H1 (cell line): ENCODE results near the gene JTB. TPM values are rescaled to one million over a fixed set of nuclear protein-coding genes. Genes with fewer than 3 reads are reported as not detected.
A peak's percentile ranks its signal among the peaks of the same experiment; 100 is the strongest.

Experiments used
- CTCF ChIA-PET: fragments of 300-600 bp; sonication (Branson Sonifier 250); formaldehyde crosslinking; loops from one replicate; lab custom pipeline; 2021; ENCODE audit not compliant: partially characterized antibody; lab: Charles Lee
- POLR2A ChIA-PET: fragments of 300-600 bp; sonication (Branson Sonifier 250); formaldehyde crosslinking; loops from one replicate; lab custom pipeline; 2021; ENCODE audit warnings: inconsistent platforms; ENCODE audit not compliant: partially characterized antibody; lab: Charles Lee
- DNase-seq, 2 experiments: peaks; one replicate each; pipeline versions ENCODE4 v3.0.0 to v3.0.0-alpha.2; 2010 to 2022; ENCODE audit warnings: low spot score in 2 of 2, low read depth in 1 of 2, mixed read lengths in 1 of 2
- FAIRE-seq: peaks from 2 replicates; lab custom pipeline; 2011; peaks lifted over from hg19 to GRCh38; lab: Jason Lieb, UNC
- H2AFZ ChIP-seq: 2 replicates; pipeline ENCODE4 v1.8.1; 2012; ENCODE audit warnings: low read length, inconsistent platforms
- H2AK5ac ChIP-seq: 2 replicates; pipeline ENCODE4 v1.6.1; 2013; ENCODE audit warnings: low read depth, low read length
- H2BK120ac ChIP-seq: replicated peaks from 2 replicates; pipeline ENCODE3; 2013; ENCODE audit warnings: low read depth, low read length, inconsistent platforms
- H2BK12ac ChIP-seq: 2 replicates; pipeline ENCODE4 v1.6.1; 2013; ENCODE audit warnings: low read depth, low read length
- H2BK15ac ChIP-seq: 2 replicates; pipeline ENCODE4 v1.6.1; 2013; ENCODE audit warnings: low read length
- H2BK20ac ChIP-seq: 2 replicates; pipeline ENCODE4 v1.6.1; 2013; ENCODE audit warnings: low read length
- H2BK5ac ChIP-seq: 2 replicates; pipeline ENCODE4 v1.6.1; 2013; ENCODE audit warnings: low read depth, low read length
- H3K14ac ChIP-seq: 2 replicates; pipeline ENCODE4 v1.6.1; 2013; ENCODE audit warnings: inconsistent platforms; ENCODE audit not compliant: insufficient read length
- H3K18ac ChIP-seq: 2 replicates; pipeline ENCODE4 v1.6.1; 2013; ENCODE audit warnings: low read length; ENCODE audit errors: extremely low read depth
- H3K23ac ChIP-seq: 2 replicates; pipeline ENCODE4 v1.6.1; 2013; ENCODE audit warnings: inconsistent platforms; ENCODE audit not compliant: insufficient read length
- H3K23me2 ChIP-seq: 2 replicates; pipeline ENCODE4 v1.6.1; 2013; ENCODE audit warnings: low read depth, low read length
- H3K27ac ChIP-seq: 2 replicates; pipeline ENCODE4 v1.6.1; 2011; ENCODE audit warnings: low read depth, low read length, inconsistent platforms
- H3K27me3 ChIP-seq, 4 experiments: replicated peaks in 1 of 4; 1 replicate in 1 of 4; 2 replicates in 3 of 4; pipeline versions ENCODE4 v1.6.1 to v1.8.1; 2011 to 2013; ENCODE audit warnings: low read length in 3 of 4, mild to moderate bottlenecking in 3 of 4, inconsistent platforms in 2 of 4, mixed read lengths in 2 of 4, moderate library complexity in 1 of 4; ENCODE audit not compliant: control insufficient read depth in 3 of 4, insufficient read depth in 3 of 4; ENCODE audit errors: extremely low read depth in 1 of 4
- H3K36me3 ChIP-seq, 4 experiments: 2 replicates each; pipeline versions ENCODE4 v1.6.1 to v1.8.1; 2011 to 2013; ENCODE audit warnings: mild to moderate bottlenecking in 4 of 4, low read length in 3 of 4, moderate library complexity in 2 of 4, control low read depth in 1 of 4, inconsistent platforms in 1 of 4; ENCODE audit not compliant: insufficient read depth in 4 of 4, control insufficient read depth in 2 of 4
- H3K4ac ChIP-seq: replicated peaks from 2 replicates; pipeline ENCODE3; 2013; ENCODE audit warnings: low read length, low read depth, mixed read lengths, inconsistent platforms; ENCODE audit not compliant: insufficient read length
- H3K4me1 ChIP-seq, 4 experiments: replicated peaks in 1 of 4; 1 replicate in 1 of 4; 2 replicates in 3 of 4; pipeline versions ENCODE4 v1.6.1 to v1.8.1; 2011 to 2013; ENCODE audit warnings: low read length in 3 of 4, inconsistent platforms in 2 of 4, mixed read lengths in 1 of 4; ENCODE audit not compliant: insufficient read depth in 4 of 4, control insufficient read depth in 3 of 4
- H3K4me2 ChIP-seq, 2 experiments: 2 replicates each; pipeline versions ENCODE4 v1.6.1 to v1.8.1; 2011 to 2013; ENCODE audit warnings: low read depth in 2 of 2, low read length in 2 of 2, control low read depth in 1 of 2, inconsistent platforms in 1 of 2, mild to moderate bottlenecking in 1 of 2; ENCODE audit not compliant: insufficient read depth in 1 of 2
- H3K4me3 ChIP-seq, 4 experiments: fragments of 200-600, 300-600 bp in 1 of 4; sonication (generic), shearing (Covaris generic), sonication (Bioruptor Twin) in 1 of 4; 2 replicates each; pipeline versions ENCODE4 v1.5.1 to v1.8.1; 2011 to 2016; ENCODE audit warnings: low read length in 4 of 4, low read depth in 3 of 4, control low read depth in 2 of 4, inconsistent platforms in 2 of 4, mild to moderate bottlenecking in 2 of 4, mixed read lengths in 1 of 4, moderate library complexity in 1 of 4; ENCODE audit not compliant: insufficient read depth in 2 of 4; ENCODE audit errors: extremely low read depth in 1 of 4
- H3K56ac ChIP-seq: replicated peaks from 2 replicates; pipeline ENCODE3; 2013; ENCODE audit warnings: low read depth, mild to moderate bottlenecking, mixed read lengths, low read length, inconsistent platforms; ENCODE audit not compliant: insufficient read length
- H3K79me1 ChIP-seq: 2 replicates; pipeline ENCODE4 v1.6.1; 2013; ENCODE audit warnings: low read depth, low read length, control low read depth
- H3K79me2 ChIP-seq, 2 experiments: 2 replicates each; pipeline versions ENCODE4 v1.6.1 to v1.8.1; 2012 to 2013; ENCODE audit warnings: low read length in 2 of 2, mild to moderate bottlenecking in 2 of 2, inconsistent platforms in 1 of 2; ENCODE audit not compliant: insufficient read depth in 2 of 2, control insufficient read depth in 1 of 2
- H3K9ac ChIP-seq, 4 experiments: replicated peaks in 1 of 4; 1 replicate in 1 of 4; 2 replicates in 3 of 4; pipeline versions ENCODE4 v1.6.1 to v1.8.1; 2011 to 2013; ENCODE audit warnings: low read depth in 3 of 4, low read length in 3 of 4, control low read depth in 2 of 4, mild to moderate bottlenecking in 2 of 4, moderate library complexity in 2 of 4, inconsistent platforms in 1 of 4; ENCODE audit errors: extremely low read depth in 1 of 4
- H3K9me3 ChIP-seq, 2 experiments: 2 replicates each; pipeline versions ENCODE4 v1.6.1 to v1.8.1; 2012 to 2013; ENCODE audit warnings: mild to moderate bottlenecking in 2 of 2, moderate library complexity in 2 of 2, control low read depth in 1 of 2, inconsistent platforms in 1 of 2, low read depth in 1 of 2, low read length in 1 of 2, mixed read lengths in 1 of 2; ENCODE audit not compliant: insufficient read depth in 2 of 2
- H4K20me1 ChIP-seq, 2 experiments: replicated peaks in 1 of 2; 2 replicates each; pipeline versions ENCODE3 to v1.8.1; 2011 to 2013; ENCODE audit warnings: inconsistent platforms in 2 of 2, low read length in 2 of 2, mild to moderate bottlenecking in 1 of 2; ENCODE audit not compliant: insufficient read depth in 2 of 2, control insufficient read depth in 1 of 2
- H4K5ac ChIP-seq: 2 replicates; pipeline ENCODE4 v1.6.1; 2013; ENCODE audit warnings: low read length, low read depth, mixed read lengths, inconsistent platforms; ENCODE audit not compliant: insufficient read length
- H4K8ac ChIP-seq: 2 replicates; pipeline ENCODE4 v1.8.0; 2013; ENCODE audit warnings: mild to moderate bottlenecking, moderate library complexity, low read length, inconsistent platforms; ENCODE audit not compliant: insufficient read depth; ENCODE audit errors: extremely low read depth
- H4K91ac ChIP-seq: replicated peaks from 2 replicates; pipeline ENCODE3; 2013; ENCODE audit warnings: low read length, mixed read lengths, inconsistent platforms; ENCODE audit not compliant: insufficient read length
- BACH1 ChIP-seq: IDR thresholded peaks from 2 replicates; pipeline ENCODE4 v1.6.1; 2012; ENCODE audit warnings: low read length, improper control_type of control experiment
- CTBP2 ChIP-seq: IDR thresholded peaks from 2 replicates; pipeline ENCODE4 v1.7.0; 2011; ENCODE audit warnings: borderline replicate concordance, mild to moderate bottlenecking, moderate library complexity, mixed read lengths, low read length; ENCODE audit not compliant: insufficient read depth, insufficient read length
- EP300 ChIP-seq, 2 experiments: IDR thresholded peaks; 1 replicate in 1 of 2; 2 replicates in 1 of 2; pipeline ENCODE4 v1.6.1; 2011 to 2012; ENCODE audit warnings: low read depth in 2 of 2, low read length in 2 of 2, mild to moderate bottlenecking in 2 of 2, borderline replicate concordance in 1 of 2, inconsistent platforms in 1 of 2, moderate library complexity in 1 of 2
- HDAC6 ChIP-seq: IDR thresholded peaks from one replicate; pipeline ENCODE4 v1.7.1; 2012; ENCODE audit warnings: low read depth, mild to moderate bottlenecking, inconsistent platforms, low read length, moderate library complexity
- KDM5A ChIP-seq: fragments of 200-600 bp; IDR thresholded peaks from 2 replicates; pipeline ENCODE4 v1.7.1; 2012; ENCODE audit warnings: mild to moderate bottlenecking, low read length, inconsistent platforms, mixed read lengths
- PHF8 ChIP-seq: fragments of 200-600 bp; sonication (generic); conservative IDR thresholded peaks from 2 replicates; pipeline ENCODE4 v1.7.1; 2012; ENCODE audit warnings: low read depth, mild to moderate bottlenecking, inconsistent platforms, low read length, moderate library complexity
- POLR2A ChIP-seq, 2 experiments: IDR thresholded peaks; 1 replicate in 1 of 2; 2 replicates in 1 of 2; pipeline ENCODE4 v1.6.1; 2011; ENCODE audit warnings: low read depth in 2 of 2, low read length in 2 of 2, mild to moderate bottlenecking in 2 of 2; ENCODE audit errors: control extremely low read depth in 1 of 2
- POU5F1 ChIP-seq: IDR thresholded peaks from 2 replicates; pipeline ENCODE4 v1.6.1; 2011; ENCODE audit warnings: low read depth, mild to moderate bottlenecking, low read length, moderate library complexity
- RXRA ChIP-seq: IDR thresholded peaks from 2 replicates; pipeline ENCODE4 v1.6.1; 2011; ENCODE audit warnings: low read depth, mild to moderate bottlenecking, low read length, moderate library complexity; ENCODE audit not compliant: insufficient read depth
- TAF1 ChIP-seq: IDR thresholded peaks from 2 replicates; pipeline ENCODE4 v1.6.1; 2011; ENCODE audit warnings: mild to moderate bottlenecking, low read depth, low read length
- ZNF274 ChIP-seq: IDR thresholded peaks from 2 replicates; pipeline ENCODE4 v1.7.0; 2012; ENCODE audit warnings: low read length, borderline replicate concordance; ENCODE audit errors: extremely low read depth
- WGBS, 2 experiments: shearing (Covaris generic) in 1 of 2; methylation state at CpG; one replicate each; pipeline versions ENCODE4 v1.1.6 to v1.1.7; 2013 to 2015; ENCODE audit warnings: low lambda C conversion rate in 2 of 2, mixed read lengths in 2 of 2, inconsistent platforms in 1 of 2, low coverage in 1 of 2, missing lambda C conversion rate in 1 of 2; ENCODE audit not compliant: insufficient replicate concordance in 2 of 2, insufficient coverage in 1 of 2, insufficient read length in 1 of 2; ENCODE audit errors: extremely low coverage in 1 of 2, missing lambda C conversion rate in 1 of 2; 5-methylcytosine and 5-hydroxymethylcytosine counted together
- polyA plus RNA-seq, 7 experiments: library from polyadenylated mRNA; depleted of rRNA in 3 of 7; stranded (reverse) in 5 of 7; unstranded in 2 of 7; fragments of >200 nt in 5 of 7; fragments of 200-250 nt in 2 of 7; gene quantifications; 1 replicate in 5 of 7; 2 replicates in 1 of 7; 4 replicates in 1 of 7; pipeline versions ENCODE4 v1.2.1 to v1.2.3, GENCODE V29; 2011 to 2013; ENCODE audit warnings: missing spikeins in 2 of 7, mixed read lengths in 2 of 7
- total RNA-seq: library from RNA; stranded (reverse); fragmentation: NEBNext Ultra II Directional; extraction: Animal tissue kit (Norgen Biotek cat#: 25700); gene quantifications from 2 replicates; pipeline ENCODE4 v1.2.1, GENCODE V29; 2021

JTB gene
- total and polyA plus RNA-seq, 2 of the 8 experiments (the other 6 are each of a cell fraction or from before 2014, with no cell fraction given): 91.1 to 122 TPM

DNA sequence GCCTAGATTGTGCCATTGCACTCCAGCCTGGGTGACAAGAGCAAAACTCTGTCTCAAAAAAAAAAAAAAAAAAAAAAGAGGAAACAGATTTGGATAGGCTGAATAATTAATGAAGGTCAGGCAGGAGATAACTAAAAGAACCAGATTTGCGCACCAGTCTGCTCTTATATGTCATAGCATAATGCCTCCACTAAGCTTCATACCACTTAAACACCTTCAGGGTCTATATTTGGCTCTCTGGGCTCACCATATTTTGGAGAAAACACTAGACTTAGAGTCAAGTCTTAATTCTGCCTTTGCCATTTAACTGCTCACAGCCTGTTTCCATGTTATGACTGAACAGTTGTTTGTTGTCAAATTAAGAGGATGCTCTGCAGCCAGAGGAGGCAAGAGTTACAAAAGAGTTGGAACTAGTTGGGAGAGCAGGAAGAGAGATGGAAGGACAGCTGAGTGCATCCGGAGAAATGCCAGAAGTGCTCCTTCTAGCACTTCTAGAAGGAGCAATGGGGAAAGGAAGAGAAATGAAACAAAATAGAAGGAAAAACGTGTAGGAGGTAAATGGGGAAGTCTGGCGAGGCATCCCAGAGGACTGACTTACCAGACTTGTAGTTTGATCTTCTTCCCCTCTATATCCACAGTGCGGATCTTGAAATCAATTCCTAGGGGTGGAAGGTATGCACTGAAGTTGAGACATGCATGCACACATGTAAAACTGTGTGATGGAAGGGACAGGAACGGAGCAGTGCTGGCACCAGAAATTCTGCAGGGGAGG lies 6.8 kb upstream of the JTB start:
- H3K23me2 ChIP-seq: peaks cover 10% of the 10 kb centered on the region
- H3K23ac ChIP-seq: no peak overlapping the region
- H2BK20ac ChIP-seq: no peak overlapping the region
- no peak overlapping the region for H2BK120ac ChIP-seq
- no peak overlapping the region for H2BK15ac ChIP-seq
- H4K8ac ChIP-seq: no peak overlapping the region
- POLR2A ChIA-PET: interaction anchor here (1.0 to 13.2 kb wide), 10 partner anchors 8 to 198 kb away, joined by 3 to 454 read pairs (median 8); partner anchors contain the start of genes CREB3L4, CRTC2, DENND4B and JTB
- H3K4me2 ChIP-seq: peak overlapping the region; percentile 96 to 100
- H2AK5ac ChIP-seq: no peak overlapping the region
- no peak overlapping the region for H3K14ac ChIP-seq
- H3K79me2 ChIP-seq: peaks cover 0 to 19% of the 10 kb centered on the region in 2 experiments; a peak in 2 of 4 replicates
- no peak overlapping the region for H4K5ac ChIP-seq
- H4K91ac ChIP-seq: no peak overlapping the region
- 0 out of 2 replicates have a peak, but pooled peaks cover 3% of the 10 kb centered on the region for H3K79me1 ChIP-seq
- no peaks in the 10 kb centered on the region for H3K9me3 ChIP-seq
- FAIRE-seq (no peak), DNase-seq (no peak)
- H3K18ac ChIP-seq: no peak overlapping the region
- H3K4me1 ChIP-seq: peaks cover 0 to 10% (median 9%) of the 10 kb centered on the region in 4 experiments; a peak in 5 of 7 replicates
- 85% methylated on average over 6 of the region's 6 CpGs; no CpG with 5 or more reads in 1 of the 2 experiments for WGBS, 2 experiments
- H2BK12ac ChIP-seq: no peak overlapping the region
- peaks cover 0 to 4% of the 10 kb centered on the region in 2 experiments for H4K20me1 ChIP-seq
- H3K27me3 ChIP-seq: no peaks in the 10 kb centered on the region
- no peak overlapping the region for H2BK5ac ChIP-seq
- H3K27ac ChIP-seq: no peak overlapping the region
- CTCF ChIA-PET: interaction anchor here (0.6 to 3.9 kb wide), 4 partner anchors 29 to 194 kb away, joined by 3 to 31 read pairs (median 4); no protein-coding TSS in a partner anchor
- H3K36me3 ChIP-seq: peaks cover 5 to 36% (median 25%) of the 10 kb centered on the region in 4 experiments; a peak in 7 of 8 replicates
- H3K9ac ChIP-seq: no peak overlapping the region
- H3K56ac ChIP-seq: no peak overlapping the region
- H2AFZ ChIP-seq: no peak overlapping the region
- peak overlapping the region; percentile 83 to 93 (median 90); a peak in 5 of 8 replicates for H3K4me3 ChIP-seq
- H3K4ac ChIP-seq: no peak overlapping the region
- TF ChIP-seq POLR2A (IDR thresholded peaks at IDR 0.05; ENCODE audit: control extremely low read depth in 1 of 2, low read depth in 2 of 2, low read length in 2 of 2): no peak
- TF ChIP-seq POU5F1: no peak
- no peak for TF ChIP-seq HDAC6
- TF ChIP-seq BACH1: no peak
- no peak for TF ChIP-seq EP300 (IDR thresholded peaks at IDR 0.05; ENCODE audit: borderline replicate concordance in 1 of 2, low read depth in 2 of 2, low read length in 2 of 2)
- TF ChIP-seq ZNF274: no peak
- no peak for TF ChIP-seq KDM5A
- TF ChIP-seq RXRA: no peak
- no peak for TF ChIP-seq TAF1
- TF ChIP-seq PHF8: no peak
- TF ChIP-seq CTBP2: no peak
